Stimulated activated CD8-positive, alpha-beta memory T cell treated with anti-CD3 and anti-CD28 coated beads, Interleukin-12 subunit alpha, Interleukin-12 subunit beta, amount 100 ng/mL, for 4 hours (primary cell): Measurements from ENCODE around the gene PDSS2.
"Not testable (repeated sequence)": the region's sequence is repeated elsewhere in the genome, so short reads cannot be mapped to it uniquely, and the experiment has no call there.

Source experiments
- DNase-seq: peaks from one replicate; pipeline ENCODE4 v3.0.0-alpha.2; 2020; ENCODE audit warnings: low read depth

PDSS2 gene

GRCh38 chr6:107161521-107161920 lies 297.8 kb downstream of the PDSS2 start:
- no peak for DNase-seq

GRCh38 chr6:107156617-107157016 lies 302.7 kb downstream of the PDSS2 start:
- DNase-seq = no peak

DNA sequence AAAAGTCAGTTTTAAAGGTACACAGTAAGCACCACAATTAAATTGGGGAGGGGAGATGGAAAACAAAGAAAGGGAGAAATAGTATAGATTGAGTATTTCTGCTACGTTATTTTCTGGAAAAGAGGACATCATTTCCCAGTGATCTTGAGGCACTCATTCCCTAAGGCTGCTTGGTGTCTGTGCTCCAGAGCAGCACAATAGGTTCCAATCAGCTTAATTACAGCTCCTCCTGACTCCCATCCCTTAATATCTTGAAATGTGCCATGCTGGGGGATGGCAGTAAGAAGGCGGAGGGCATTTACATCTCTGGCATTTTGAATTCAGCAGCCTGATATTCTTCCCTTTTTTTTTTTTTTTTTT lies 304.6 kb downstream of the PDSS2 start:
- DNase-seq = no peak

GRCh38 chr6:107154131-107154800 lies 305.1 kb downstream of the PDSS2 start:
- DNase-seq = no peak

DNA sequence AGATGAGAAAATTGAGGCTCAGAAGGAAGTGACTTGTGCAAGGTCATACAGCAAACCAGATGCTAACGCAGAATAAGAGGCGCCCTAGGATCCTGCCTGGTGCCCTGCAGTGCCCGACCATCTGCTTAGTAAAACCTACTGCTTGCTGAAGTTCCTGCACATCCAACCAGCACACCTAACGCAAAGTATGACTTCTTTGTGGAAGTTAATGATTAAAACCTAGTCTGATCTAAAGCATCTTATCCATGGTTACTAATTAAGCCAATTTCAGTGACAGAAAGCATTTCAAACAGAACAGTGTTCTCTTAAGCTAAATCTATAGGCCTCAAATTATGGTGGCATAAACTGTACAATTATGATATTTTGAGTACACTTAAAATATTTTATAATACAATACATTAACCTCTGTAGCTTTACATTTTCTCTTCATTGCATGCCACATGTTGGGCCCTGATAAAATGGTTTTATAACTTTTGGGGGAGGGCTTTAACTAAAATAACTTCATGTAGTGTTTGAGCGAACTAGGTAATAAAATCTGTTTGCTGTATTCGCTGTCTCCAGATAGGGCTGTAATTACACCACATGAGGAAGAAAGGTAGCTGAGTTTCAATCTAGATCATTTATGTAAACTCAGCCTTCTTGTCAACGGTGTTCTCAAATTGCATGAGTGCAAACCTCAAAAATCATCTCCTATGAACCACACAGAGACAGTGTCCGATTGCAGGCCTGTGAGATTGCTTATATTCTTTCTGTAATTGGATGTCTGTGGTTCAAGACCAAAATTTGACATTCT lies 306.5 kb downstream of the PDSS2 start:
- no peak for DNase-seq

GRCh38 chr6:107144666-107145065 lies 314.7 kb downstream of the PDSS2 start:
- DNase-seq = no peak

- no peak for DNase-seq
Measured at GRCh38 chr6:107144014-107144413, 315.4 kb downstream of the PDSS2 start.

GRCh38 chr6:107140581-107140980 lies 318.8 kb downstream of the PDSS2 start:
- DNase-seq = no peak

DNA sequence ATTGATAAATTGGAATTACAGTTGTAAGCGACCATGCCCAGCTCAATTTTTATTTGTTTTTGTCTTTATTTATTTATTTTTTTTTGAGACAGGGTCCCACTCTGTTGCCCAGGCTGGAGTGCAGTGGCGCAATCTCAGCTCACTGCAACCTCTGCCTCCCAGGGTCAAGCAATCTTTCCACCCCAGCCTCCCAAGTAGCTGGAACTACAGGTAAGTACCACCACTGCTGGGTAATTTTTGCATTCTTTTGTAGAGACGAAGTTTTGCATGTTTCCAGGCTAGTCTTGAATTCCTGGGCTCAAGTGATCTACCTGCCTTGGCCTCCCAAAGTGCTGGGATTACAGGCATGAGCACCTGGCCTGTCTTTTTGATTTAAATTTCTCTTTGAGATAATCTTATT lies 323.0 kb downstream of the PDSS2 start:
- not testable (repeated sequence) for DNase-seq

- not testable (repeated sequence) for DNase-seq
Measured at GRCh38 chr6:107135048-107135680, 324.2 kb downstream of the PDSS2 start.

DNA sequence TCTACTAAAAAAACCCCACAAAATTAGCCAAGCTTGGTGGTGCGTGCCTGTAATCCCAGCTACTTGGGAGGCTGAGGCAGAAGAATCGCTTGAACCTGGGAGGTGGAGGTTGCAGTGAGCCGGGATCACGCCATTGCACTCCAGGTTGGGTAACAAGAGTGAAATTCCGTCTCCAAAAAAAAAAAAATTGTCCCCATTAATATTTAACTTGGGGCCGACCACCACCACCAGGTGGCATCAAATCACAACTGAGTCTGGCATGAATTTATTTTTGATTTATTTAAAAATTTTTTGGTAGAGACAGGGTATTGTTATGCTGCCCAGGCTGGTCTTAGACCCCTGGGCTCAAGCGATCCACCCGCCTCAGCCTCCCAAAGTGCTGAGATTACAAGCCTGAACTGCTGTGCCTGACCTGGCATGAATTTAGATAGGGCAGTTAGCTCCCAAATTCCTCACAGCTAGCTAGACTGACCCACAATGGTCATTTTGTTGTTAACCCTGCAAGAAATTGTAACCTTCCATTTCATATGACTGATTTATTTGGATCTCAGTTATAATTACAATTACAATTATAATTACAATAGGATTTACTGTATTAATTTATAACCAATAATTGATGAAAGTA lies 326.9 kb downstream of the PDSS2 start:
- DNase-seq = no peak

DNA sequence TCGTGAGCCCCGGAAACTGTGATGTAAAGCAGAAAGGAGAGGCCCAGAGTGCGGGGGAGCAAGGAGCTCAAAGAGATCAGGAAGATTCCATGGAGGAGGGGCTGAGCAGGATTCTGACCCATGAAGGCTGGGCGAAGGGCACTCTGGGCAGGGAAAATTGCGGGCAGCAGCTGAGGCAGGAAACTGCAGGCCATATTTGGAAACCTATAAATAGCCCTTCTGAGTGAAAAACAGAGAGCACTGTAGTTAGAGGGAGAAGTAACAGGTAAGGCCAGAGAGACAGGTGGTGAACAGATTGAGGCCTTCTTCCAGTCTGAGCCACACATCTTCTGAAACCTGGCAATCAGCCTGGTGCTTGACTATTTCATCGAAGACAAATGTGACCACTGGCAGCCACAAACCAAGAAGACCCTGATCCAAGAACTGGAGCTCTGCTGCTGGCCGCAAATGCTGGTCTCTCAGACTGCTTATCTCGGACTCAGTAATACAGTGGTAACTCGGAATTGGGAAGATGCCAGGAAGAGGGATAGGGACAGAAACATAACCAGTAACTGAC lies 329.9 kb downstream of the PDSS2 start:
- DNase-seq = no peak

DNA sequence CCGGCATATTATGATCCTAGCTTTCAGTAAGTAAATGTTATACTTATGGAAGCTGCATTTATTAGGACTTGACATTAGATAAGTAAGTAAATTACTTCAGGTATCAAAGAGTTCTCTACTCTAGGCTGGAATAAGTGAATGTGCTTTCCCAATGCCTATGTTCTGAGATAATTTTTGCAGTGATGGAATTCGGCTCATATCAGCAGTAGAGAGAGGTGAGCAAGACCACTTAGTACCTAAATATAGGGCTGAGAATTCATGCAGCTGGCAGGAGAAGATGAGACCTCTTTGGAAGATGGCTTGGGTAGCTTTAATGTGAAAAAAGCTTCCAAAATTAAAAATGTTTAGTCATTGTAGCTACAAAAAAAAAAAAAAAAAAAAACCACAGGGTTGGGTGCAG lies 330.8 kb downstream of the PDSS2 start:
- DNase-seq = no peak

DNA sequence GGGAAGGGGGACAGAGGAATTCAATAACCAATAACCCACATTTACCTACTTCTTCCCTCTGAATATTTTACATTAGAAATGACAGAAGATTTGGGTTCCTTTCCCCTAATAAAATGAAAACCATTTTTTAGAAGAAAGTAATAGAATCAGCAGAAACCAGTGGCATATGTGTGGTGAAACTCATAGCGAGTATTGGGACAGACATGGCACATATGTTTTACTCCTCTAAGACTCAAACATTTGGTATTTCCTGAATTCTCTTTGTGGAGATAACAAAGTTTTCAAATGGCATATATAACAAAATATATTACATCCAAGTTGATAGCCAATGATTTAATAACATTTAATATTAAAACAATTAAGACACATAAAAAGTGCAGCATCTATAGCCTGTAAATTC lies 331.2 kb downstream of the PDSS2 start:
- no peak for DNase-seq

DNA sequence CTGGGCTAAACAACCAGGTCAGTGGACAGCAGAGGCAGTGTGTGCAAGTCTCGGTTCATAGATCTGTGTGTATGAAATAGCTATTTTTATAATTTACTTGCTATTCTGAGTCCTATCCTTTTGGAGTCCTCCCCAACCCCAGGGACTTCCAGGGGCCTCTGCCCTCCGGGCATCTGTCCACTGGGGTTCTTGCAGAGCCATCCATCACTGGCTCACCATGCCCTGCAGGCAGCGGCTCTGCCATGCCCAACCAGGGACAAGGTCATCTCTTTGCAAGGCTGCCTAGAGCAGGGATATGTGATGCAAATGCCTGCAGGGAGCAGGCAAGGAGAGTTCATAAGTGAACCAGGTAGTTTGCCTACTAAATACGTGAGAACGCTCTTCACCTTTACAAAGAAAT lies 333.6 kb downstream of the PDSS2 start:
- DNase-seq = no peak

DNA sequence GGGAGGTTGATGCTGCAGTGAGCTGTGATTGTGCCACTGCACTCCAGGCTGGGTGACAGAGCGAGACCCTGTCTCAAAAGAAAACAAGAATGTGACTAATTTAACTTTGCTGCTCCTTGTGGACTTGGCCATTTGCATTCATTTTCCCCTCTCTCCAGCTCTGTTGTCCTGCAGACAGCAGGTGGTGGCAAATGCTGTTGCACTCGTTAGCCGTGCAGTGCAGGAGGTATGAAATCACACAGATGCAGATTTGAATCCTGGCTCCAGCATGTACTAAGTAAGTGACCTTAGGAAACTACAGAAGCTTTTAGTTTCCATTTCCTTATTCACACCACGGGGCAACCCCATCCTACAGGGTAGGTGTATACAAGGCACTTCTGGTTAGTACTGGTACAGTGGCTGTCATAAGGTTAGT lies 334.4 kb downstream of the PDSS2 start:
- no peak for DNase-seq

DNA sequence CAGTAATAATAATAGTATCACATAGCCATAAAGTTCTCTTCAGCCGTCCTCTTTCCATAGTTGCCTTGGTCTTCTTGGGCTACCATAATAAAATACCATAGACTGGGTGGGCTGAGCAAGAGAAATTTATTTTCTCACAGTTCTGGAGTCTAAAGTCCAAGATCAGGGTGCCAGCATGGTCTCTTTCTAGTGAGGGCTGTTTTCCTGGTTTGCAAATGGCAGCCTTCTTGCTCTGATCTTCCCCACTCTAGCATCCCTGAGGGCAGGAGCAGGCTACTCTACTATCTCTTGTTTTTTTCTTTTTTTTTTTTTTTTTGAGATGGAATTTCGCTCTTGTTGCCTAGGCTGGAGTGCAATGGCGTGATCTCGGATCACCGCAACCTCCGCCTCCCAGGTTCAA lies 335.9 kb downstream of the PDSS2 start:
- no peak for DNase-seq

DNA sequence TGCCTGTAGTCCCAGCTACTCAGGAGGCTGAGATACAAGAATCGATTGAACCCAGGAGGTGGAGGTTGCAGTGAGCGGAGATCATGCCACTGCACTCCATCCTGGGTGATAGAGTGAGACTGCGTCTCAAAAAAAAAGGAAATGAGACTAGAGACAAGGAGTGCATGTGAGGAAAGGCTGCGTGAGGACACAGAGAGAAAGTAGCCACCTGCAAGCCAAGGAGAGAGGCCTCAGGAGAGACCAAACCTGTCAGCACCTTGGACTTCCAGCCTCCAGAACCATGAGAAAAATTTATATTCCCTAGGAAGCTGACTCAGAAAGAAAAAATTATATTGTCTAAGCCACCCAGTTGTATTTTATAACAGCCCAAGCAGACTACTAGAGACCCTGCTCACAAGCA lies 336.6 kb downstream of the PDSS2 start:
- DNase-seq = no peak

DNA sequence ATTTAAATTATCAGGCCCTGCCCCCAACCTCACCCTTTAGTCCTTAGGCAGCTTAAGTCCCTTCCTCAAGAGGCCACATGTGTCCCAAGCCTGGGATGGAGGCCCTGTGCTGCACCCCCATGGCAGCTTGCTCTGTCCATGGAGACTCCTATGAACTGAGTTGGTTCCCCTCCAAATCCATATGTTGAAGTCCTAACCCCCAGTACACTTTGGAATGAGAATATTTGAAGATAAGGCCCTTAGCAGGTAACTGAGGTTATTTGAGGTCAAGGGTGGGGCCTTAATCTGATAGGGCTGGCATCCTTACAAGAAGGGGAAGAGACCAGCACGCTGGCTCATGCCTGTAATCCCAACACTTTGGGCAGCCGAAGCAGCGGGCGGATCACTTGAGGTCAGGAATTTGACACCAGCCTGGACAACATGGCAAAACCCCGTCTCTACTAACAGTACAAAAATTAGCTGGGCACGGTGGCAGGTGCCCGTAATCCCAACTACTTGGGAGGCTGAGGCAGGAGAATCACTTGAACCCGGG lies 337.3 kb downstream of the PDSS2 start:
- no peak for DNase-seq

- DNase-seq = no peak
Measured at GRCh38 chr6:107121266-107121665, 338.1 kb downstream of the PDSS2 start.

DNA sequence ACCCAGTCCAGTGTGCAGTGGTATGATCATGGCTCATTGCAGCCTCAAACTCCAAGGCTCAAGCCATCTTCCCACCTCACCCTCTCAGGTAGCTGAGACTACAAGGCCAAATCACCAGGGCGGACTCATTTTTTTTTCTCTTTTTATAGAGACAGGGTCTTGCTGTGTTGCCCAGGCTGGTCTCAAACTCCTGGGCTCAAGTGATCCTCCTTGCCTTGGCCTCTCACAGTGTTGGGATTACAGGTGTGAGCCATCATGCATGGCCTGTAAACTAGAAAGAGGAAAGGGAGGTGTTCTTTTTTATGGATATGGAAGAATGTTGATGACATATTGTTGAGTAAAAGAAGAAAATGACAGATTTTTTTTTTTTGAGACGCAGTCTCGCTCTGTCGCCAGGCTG lies 339.0 kb downstream of the PDSS2 start:
- DNase-seq = no peak

- no peak for DNase-seq
Measured at GRCh38 chr6:107118976-107119375, 340.4 kb downstream of the PDSS2 start.
